ENCODE measurements around the gene PRKG1.

The PRKG1 gene

GRCh38 chr10:51180141-51180540 lies 105.9 kb downstream of the PRKG1 start:
- Histone ChIP-seq H3K9me2 (replicated peaks; ENCODE audit: insufficient read depth, low read length) (no peaks in the 10 kb centered on the region), H3K27me3 (ENCODE audit: low read length) (no peaks in the 10 kb centered on the region), H3K27ac (ENCODE audit: low read depth, low read length) (no peak overlapping the region), H2AFZ (ENCODE audit: low read depth, low read length, severe bottlenecking) (no peak overlapping the region), H4K20me1 (ENCODE audit: low read depth, low read length) (no peaks in the 10 kb centered on the region), H3K4me2 (ENCODE audit: low read depth, low read length, poor library complexity, severe bottlenecking) (no peak overlapping the region), H3K36me3 (ENCODE audit: low read length) (no peaks in the 10 kb centered on the region), H3F3A (ENCODE audit: insufficient read depth) (no peaks in the 10 kb centered on the region), H3K9me3 (ENCODE audit: insufficient read depth, low read length) (no peaks in the 10 kb centered on the region), H3K79me2 (ENCODE audit: insufficient read depth, low read length) (no peaks in the 10 kb centered on the region), H3K9ac (ENCODE audit: low read length) (no peak overlapping the region), H3K4me3 (ENCODE audit: insufficient read depth, low read length, poor library complexity, severe bottlenecking) (no peak overlapping the region)
- no peak for TF ChIP-seq EZH2phosphoT487 (conservative IDR thresholded peaks at IDR 0.05; ENCODE audit: low read length)
- no peak for TF ChIP-seq CTCF (IDR thresholded peaks at IDR 0.05; ENCODE audit: insufficient read depth, low read length, poor library complexity, severe bottlenecking)

GRCh38 chr10:51183783-51184182 lies 109.5 kb downstream of the PRKG1 start:
- Histone ChIP-seq H3K36me3 (ENCODE audit: low read length) (no peaks in the 10 kb centered on the region), H3K9ac (ENCODE audit: low read length) (no peak overlapping the region), H3K27ac (ENCODE audit: low read depth, low read length) (no peak overlapping the region), H3K9me2 (replicated peaks; ENCODE audit: insufficient read depth, low read length) (no peaks in the 10 kb centered on the region), H3K4me2 (ENCODE audit: low read depth, low read length, poor library complexity, severe bottlenecking) (no peak overlapping the region), H2AFZ (ENCODE audit: low read depth, low read length, severe bottlenecking) (no peak overlapping the region), H3K9me3 (ENCODE audit: insufficient read depth, low read length) (no peaks in the 10 kb centered on the region), H4K20me1 (ENCODE audit: low read depth, low read length) (no peaks in the 10 kb centered on the region), H3K4me3 (ENCODE audit: insufficient read depth, low read length, poor library complexity, severe bottlenecking) (no peak overlapping the region), H3K79me2 (ENCODE audit: insufficient read depth, low read length) (no peaks in the 10 kb centered on the region), H3F3A (ENCODE audit: insufficient read depth) (no peaks in the 10 kb centered on the region), H3K27me3 (ENCODE audit: low read length) (no peaks in the 10 kb centered on the region)
- TF ChIP-seq EZH2phosphoT487 (conservative IDR thresholded peaks at IDR 0.05; ENCODE audit: low read length) (no peak), CTCF (IDR thresholded peaks at IDR 0.05; ENCODE audit: insufficient read depth, low read length, poor library complexity, severe bottlenecking) (no peak)

GRCh38 chr10:51186361-51186760 lies 112.1 kb downstream of the PRKG1 start:
- Histone ChIP-seq H3K9me2 (replicated peaks; ENCODE audit: insufficient read depth, low read length) (no peaks in the 10 kb centered on the region), H2AFZ (ENCODE audit: low read depth, low read length, severe bottlenecking) (no peak overlapping the region), H3K27me3 (ENCODE audit: low read length) (no peaks in the 10 kb centered on the region), H3K4me3 (ENCODE audit: insufficient read depth, low read length, poor library complexity, severe bottlenecking) (no peak overlapping the region), H3K9ac (ENCODE audit: low read length) (no peak overlapping the region), H3F3A (ENCODE audit: insufficient read depth) (no peaks in the 10 kb centered on the region), H3K9me3 (ENCODE audit: insufficient read depth, low read length) (no peaks in the 10 kb centered on the region), H3K36me3 (ENCODE audit: low read length) (no peaks in the 10 kb centered on the region), H4K20me1 (ENCODE audit: low read depth, low read length) (no peaks in the 10 kb centered on the region), H3K27ac (ENCODE audit: low read depth, low read length) (no peak overlapping the region), H3K4me2 (ENCODE audit: low read depth, low read length, poor library complexity, severe bottlenecking) (no peak overlapping the region), H3K79me2 (ENCODE audit: insufficient read depth, low read length) (no peaks in the 10 kb centered on the region)
- TF ChIP-seq CTCF (IDR thresholded peaks at IDR 0.05; ENCODE audit: insufficient read depth, low read length, poor library complexity, severe bottlenecking) (no peak), EZH2phosphoT487 (conservative IDR thresholded peaks at IDR 0.05; ENCODE audit: low read length) (no peak)
